ENCODE data around the gene GGT7.

GRCh38 chr20:34824026-34824425 is 48.6 kb downstream of the GGT7 start:
- TF ChIP-seq CTCF (conservative IDR thresholded peaks at IDR 0.05; ENCODE audit: low read depth, low read length) (no peak), CEBPB (IDR thresholded peaks at IDR 0.05; ENCODE audit: low read depth, low read length) (no peak), POLR2A (IDR thresholded peaks at IDR 0.05; ENCODE audit: low read depth, low read length) (no peak), BHLHE40 (IDR thresholded peaks at IDR 0.05; ENCODE audit: low read depth, low read length) (no peak)
